CD14-positive monocyte (primary cell): ENCODE data around the gene MS4A18. TPM values are rescaled to one million over a fixed set of nuclear protein-coding genes. Genes with fewer than 3 reads are reported as not detected.

Experiments
- DNase-seq, 3 donors: peaks; one replicate each; pipeline ENCODE4 v3.0.0-alpha.2; 2011 to 2022
- H2AFZ ChIP-seq: 2 replicates; pipeline ENCODE4 v1.6.0; 2012; ENCODE audit warnings: mild to moderate bottlenecking, low read depth, low read length, inconsistent platforms; ENCODE audit not compliant: insufficient read depth, poor library complexity, severe bottlenecking
- H3K27ac ChIP-seq, 2 donors: 1 replicate in 1 of 2; 2 replicates in 1 of 2; pipeline ENCODE4 v1.5.1; 2012 to 2013; ENCODE audit warnings: low read length in 2 of 2, control low read depth in 1 of 2, inconsistent platforms in 1 of 2, low read depth in 1 of 2, mild to moderate bottlenecking in 1 of 2
- H3K27me3 ChIP-seq, 2 donors: one replicate each; pipeline versions ENCODE4 v1.6.0 to v1.6.1; 2011 to 2013; ENCODE audit warnings: low read length in 2 of 2; ENCODE audit not compliant: control insufficient read depth in 2 of 2, insufficient read depth in 2 of 2
- H3K36me3 ChIP-seq, 2 donors: replicated peaks in 1 of 2; 1 replicate in 1 of 2; 2 replicates in 1 of 2; pipeline versions ENCODE4 v1.5.1 to v1.6.1; 2012 to 2013; ENCODE audit warnings: low read length in 2 of 2, control low read depth in 1 of 2, inconsistent platforms in 1 of 2, mild to moderate bottlenecking in 1 of 2; ENCODE audit not compliant: insufficient read depth in 2 of 2, control insufficient read depth in 1 of 2
- H3K4me1 ChIP-seq, 2 donors: 1 replicate in 1 of 2; 2 replicates in 1 of 2; pipeline versions ENCODE4 v1.5.1 to v1.6.1; 2012 to 2013; ENCODE audit warnings: low read length in 2 of 2, control low read depth in 1 of 2, inconsistent platforms in 1 of 2, mild to moderate bottlenecking in 1 of 2, moderate library complexity in 1 of 2; ENCODE audit not compliant: insufficient read depth in 2 of 2, control insufficient read depth in 1 of 2
- H3K4me2 ChIP-seq: replicated peaks from 2 replicates; pipeline ENCODE3; 2012; ENCODE audit warnings: low read length, moderate library complexity, mild to moderate bottlenecking; ENCODE audit not compliant: poor library complexity, severe bottlenecking; ENCODE audit errors: extremely low read depth
- H3K4me3 ChIP-seq, 3 experiments: fragments of 200-600 bp in 1 of 3; sonication (generic) in 1 of 3; replicated peaks in 1 of 3; 1 replicate in 2 of 3; 2 replicates in 1 of 3; pipeline ENCODE4 v1.5.1; 2011 to 2013; ENCODE audit warnings: low read length in 3 of 3, mild to moderate bottlenecking in 3 of 3, control low read depth in 2 of 3, low read depth in 2 of 3, inconsistent platforms in 1 of 3, moderate library complexity in 1 of 3
- H3K79me2 ChIP-seq: 2 replicates; pipeline ENCODE4 v1.6.0; 2012; ENCODE audit warnings: mild to moderate bottlenecking, control low read depth, inconsistent platforms, low read length, moderate library complexity; ENCODE audit not compliant: insufficient read depth
- H3K9ac ChIP-seq: 2 replicates; pipeline ENCODE4 v1.6.0; 2017; ENCODE audit warnings: low read length, mild to moderate bottlenecking; ENCODE audit not compliant: insufficient read depth, poor library complexity, severe bottlenecking
- H3K9me3 ChIP-seq, 2 donors: replicated peaks in 1 of 2; 1 replicate in 1 of 2; 2 replicates in 1 of 2; pipeline versions ENCODE4 v1.5.1 to v1.6.1; 2012 to 2013; ENCODE audit warnings: low read length in 2 of 2, control low read depth in 1 of 2; ENCODE audit not compliant: control insufficient read depth in 1 of 2, insufficient read depth in 1 of 2
- H4K20me1 ChIP-seq: 2 replicates; pipeline ENCODE4 v1.6.0; 2012; ENCODE audit warnings: mild to moderate bottlenecking, low read length, control low read depth, moderate library complexity; ENCODE audit not compliant: insufficient read depth
- H3K27ac Mint-ChIP-seq, 7 donors: one replicate each; pipeline ENCODE4 v1.8.0; 2020; ENCODE audit warnings: mild to moderate bottlenecking in 7 of 7, mixed read lengths in 7 of 7, moderate library complexity in 6 of 7, inconsistent platforms in 2 of 7
- H3K27me3 Mint-ChIP-seq, 3 donors: one replicate each; pipeline ENCODE4 v1.8.0; 2021 to 2022; ENCODE audit warnings: low read depth in 3 of 3, mild to moderate bottlenecking in 3 of 3, mixed read lengths in 3 of 3, moderate library complexity in 3 of 3, inconsistent platforms in 1 of 3
- H3K36me3 Mint-ChIP-seq, 2 donors: one replicate each; pipeline ENCODE4 v1.8.0; 2020; ENCODE audit warnings: mixed read lengths in 2 of 2, inconsistent platforms in 1 of 2, mild to moderate bottlenecking in 1 of 2
- H3K4me1 Mint-ChIP-seq: one replicate; pipeline ENCODE4 v1.8.0; 2020; ENCODE audit warnings: mild to moderate bottlenecking, mixed read lengths
- H3K4me3 Mint-ChIP-seq, 2 donors: one replicate each; pipeline ENCODE4 v1.8.0; 2020; ENCODE audit warnings: mild to moderate bottlenecking in 2 of 2, mixed read lengths in 2 of 2, moderate library complexity in 1 of 2
- H3K9me3 Mint-ChIP-seq, 7 donors: one replicate each; pipeline ENCODE4 v1.8.0; 2020 to 2022; ENCODE audit warnings: mixed read lengths in 7 of 7, mild to moderate bottlenecking in 6 of 7, moderate library complexity in 6 of 7, inconsistent platforms in 2 of 7
- WGBS: methylation state at CpG from one replicate; pipeline ENCODE4 v1.1.5; 2013; ENCODE audit warnings: missing lambda C conversion rate; ENCODE audit not compliant: insufficient coverage; 5-methylcytosine and 5-hydroxymethylcytosine counted together
- intact Hi-C, 2 donors: fragments of 100-400 bp; cut with micrococcal nuclease; formaldehyde crosslinking; loops; one replicate each; pipeline versions ENCODE4 v1.15.0 to v1.15.1; 2023
- polyA plus RNA-seq, 3 donors: library from polyadenylated mRNA; depleted of rRNA in 1 of 3; unstranded in 2 of 3; stranded (reverse) in 1 of 3; fragments of 300-500 nt in 2 of 3; fragments of >200 nt in 1 of 3; fragmentation: Illumina TruSeq in 2 of 3; gene quantifications; 1 replicate in 2 of 3; 2 replicates in 1 of 3; pipeline ENCODE4 v1.2.3, GENCODE V29; 2012 to 2021
- TF ChIP-seq, protein P1 (sequence below): fragments of 200-600 bp; IDR thresholded peaks from one replicate; pipeline ENCODE4 v1.8.0; 2022; ENCODE audit warnings: antibody characterized with exemption, mild to moderate bottlenecking

Gene MS4A18
- polyA plus RNA-seq, 3 donors = not detected

DNA sequence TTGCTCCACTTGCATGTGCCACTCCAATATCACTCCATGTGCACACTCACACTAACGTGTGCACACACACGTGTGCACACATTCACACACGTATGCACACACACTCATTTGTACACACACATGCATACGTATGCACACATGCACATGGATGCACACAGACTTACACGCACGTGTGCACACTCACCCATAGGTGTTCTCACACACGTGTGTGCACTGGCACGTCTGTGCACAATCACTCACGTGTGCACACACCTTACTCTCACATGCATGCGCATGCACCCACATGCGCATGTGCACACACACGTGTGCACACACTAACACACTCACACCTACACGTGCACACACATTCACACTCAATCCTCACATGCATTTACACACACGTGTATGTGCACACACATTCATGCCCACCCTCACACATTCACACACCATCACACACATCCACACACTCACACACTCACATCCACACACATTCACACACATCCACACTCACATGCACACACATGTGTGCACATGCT is 22.9 kb downstream of the MS4A18 start:
- peaks cover 3% of the 10 kb centered on the region for H3K4me1 Mint-ChIP-seq
- Histone ChIP-seq H3K4me2 (no peak overlapping the region), H3K36me3 (no peaks in the 10 kb centered on the region), H3K9me3 (no peaks in the 10 kb centered on the region), H3K9ac (no peak overlapping the region), H3K4me1 (no peaks in the 10 kb centered on the region), H3K79me2 (no peaks in the 10 kb centered on the region), H3K27ac (no peak overlapping the region), H4K20me1 (no peaks in the 10 kb centered on the region), H3K27me3 (no peaks in the 10 kb centered on the region), H3K4me3 (no peak overlapping the region), H2AFZ (no peak overlapping the region)
- 95% methylated on average over 14 of the region's 14 CpGs for WGBS
- DNase-seq = no peak
- intact Hi-C loops = no loop called here
- H3K27me3 Mint-ChIP-seq = peaks cover 2 to 10% (median 6%) of the 10 kb centered on the region in 3 donors
- H3K4me3 Mint-ChIP-seq = peak overlapping the region in 1 of 2 donors; percentile 2
- H3K27ac Mint-ChIP-seq = no peak overlapping the region
- TF ChIP-seq, protein P1, sequence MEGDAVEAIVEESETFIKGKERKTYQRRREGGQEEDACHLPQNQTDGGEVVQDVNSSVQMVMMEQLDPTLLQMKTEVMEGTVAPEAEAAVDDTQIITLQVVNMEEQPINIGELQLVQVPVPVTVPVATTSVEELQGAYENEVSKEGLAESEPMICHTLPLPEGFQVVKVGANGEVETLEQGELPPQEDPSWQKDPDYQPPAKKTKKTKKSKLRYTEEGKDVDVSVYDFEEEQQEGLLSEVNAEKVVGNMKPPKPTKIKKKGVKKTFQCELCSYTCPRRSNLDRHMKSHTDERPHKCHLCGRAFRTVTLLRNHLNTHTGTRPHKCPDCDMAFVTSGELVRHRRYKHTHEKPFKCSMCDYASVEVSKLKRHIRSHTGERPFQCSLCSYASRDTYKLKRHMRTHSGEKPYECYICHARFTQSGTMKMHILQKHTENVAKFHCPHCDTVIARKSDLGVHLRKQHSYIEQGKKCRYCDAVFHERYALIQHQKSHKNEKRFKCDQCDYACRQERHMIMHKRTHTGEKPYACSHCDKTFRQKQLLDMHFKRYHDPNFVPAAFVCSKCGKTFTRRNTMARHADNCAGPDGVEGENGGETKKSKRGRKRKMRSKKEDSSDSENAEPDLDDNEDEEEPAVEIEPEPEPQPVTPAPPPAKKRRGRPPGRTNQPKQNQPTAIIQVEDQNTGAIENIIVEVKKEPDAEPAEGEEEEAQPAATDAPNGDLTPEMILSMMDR = no peak
- H3K36me3 Mint-ChIP-seq = no peaks in the 10 kb centered on the region
- peaks cover 0 to 13% (median 5%) of the 10 kb centered on the region in 7 donors for H3K9me3 Mint-ChIP-seq

- Mint-ChIP-seq H3K36me3 (no peaks in the 10 kb centered on the region), H3K9me3 (peaks cover 0 to 13% (median 4%) of the 10 kb centered on the region in 7 donors)
Observed at GRCh38 chr11:60748225-60748624, 23.7 kb downstream of the MS4A18 start.

More at GRCh38 chr11:60748225-60748624, 23.7 kb downstream of the MS4A18 start:
- no peak for DNase-seq
- TF ChIP-seq, protein P1 = no peak
- intact Hi-C loops = no loop called here
- Mint-ChIP-seq H3K4me3 (no peak overlapping the region), H3K27ac (no peak overlapping the region), H3K27me3 (peaks cover 10% of the 10 kb centered on the region in 3 donors), H3K4me1 (peaks cover 3% of the 10 kb centered on the region)
- no peaks in the 10 kb centered on the region for H3K9me3 ChIP-seq
- no peaks in the 10 kb centered on the region for H4K20me1 ChIP-seq
- no peak overlapping the region for H3K27ac ChIP-seq
- no peaks in the 10 kb centered on the region for H3K27me3 ChIP-seq
- H3K9ac ChIP-seq = no peak overlapping the region
- no peaks in the 10 kb centered on the region for H3K79me2 ChIP-seq
- 94% methylated on average over 14 of the region's 17 CpGs for WGBS
- no peaks in the 10 kb centered on the region for H3K36me3 ChIP-seq
- no peak overlapping the region for H3K4me2 ChIP-seq
- H3K4me1 ChIP-seq = no peaks in the 10 kb centered on the region
- no peak overlapping the region for H3K4me3 ChIP-seq
- no peak overlapping the region for H2AFZ ChIP-seq
